Measurements from ENCODE around the gene COL5A2. TPM values are rescaled to one million over a fixed set of nuclear protein-coding genes. Genes with fewer than 3 reads are reported as not detected.

COL5A2 gene
- total RNA-seq, 3 donors from 2014 or later = 22.7 to 111 (median 30.8) TPM

DNA sequence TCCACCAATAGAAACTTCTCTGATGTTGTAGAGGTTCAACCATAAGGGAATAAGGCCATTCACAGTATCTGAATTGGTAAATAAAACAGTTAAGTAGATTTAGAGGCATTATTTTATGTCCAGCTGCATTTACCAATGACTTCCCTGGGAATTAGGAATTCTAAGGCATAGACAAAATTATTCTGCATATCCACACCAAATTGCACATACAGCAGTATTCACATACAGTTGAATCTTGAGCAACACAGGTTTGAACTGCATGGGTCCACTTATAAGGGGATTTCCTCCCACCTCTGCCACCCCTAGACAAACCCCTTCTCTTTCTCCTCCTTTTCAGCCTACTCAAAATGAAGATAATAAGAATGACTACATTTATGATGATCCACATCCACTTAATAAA is 54.4 kb downstream of the COL5A2 start:
- Histone ChIP-seq H3K36me3 (no peaks in the 10 kb centered on the region), H3K27ac (no peak overlapping the region), H3K4me3 (no peak overlapping the region), H3K4me1 (no peaks in the 10 kb centered on the region), H3K27me3 (no peaks in the 10 kb centered on the region), H3K9me3 (no peaks in the 10 kb centered on the region)
- intact Hi-C loops (cut with DNase I; ENCODE audit: low total_unique reads) = no loop called here
- no peak for DNase-seq (ENCODE audit: low spot score in 2 of 2)
- no peak for TF ChIP-seq POLR2AphosphoS5 (IDR thresholded peaks at IDR 0.05)
- TF ChIP-seq POLR2A (IDR thresholded peaks at IDR 0.05) = no peak
- no peak for TF ChIP-seq CTCF (IDR thresholded peaks at IDR 0.05)

DNA sequence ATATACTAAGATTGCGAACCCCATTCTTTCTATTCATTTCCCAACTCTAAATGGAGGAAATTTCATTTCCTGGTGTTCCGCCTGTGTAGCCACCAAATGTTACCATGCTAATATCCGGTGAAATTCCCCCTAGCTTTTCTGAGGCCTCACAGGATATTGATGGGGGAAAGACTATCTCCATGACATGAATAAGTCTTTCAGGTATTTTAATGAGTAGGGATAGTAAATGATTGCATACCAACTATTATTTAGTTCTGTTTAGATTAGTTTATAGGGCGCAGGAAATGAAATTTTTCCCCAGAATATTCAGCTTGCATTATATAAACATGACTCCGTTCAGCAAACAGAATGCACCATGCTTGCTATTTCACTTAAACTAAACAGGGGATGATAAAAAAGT is 55.4 kb downstream of the COL5A2 start:
- no peak for DNase-seq (ENCODE audit: low spot score in 2 of 2)
- H3K4me1 ChIP-seq = no peaks in the 10 kb centered on the region
- intact Hi-C loops (cut with DNase I; ENCODE audit: low total_unique reads) = no loop called here
- TF ChIP-seq POLR2AphosphoS5 (IDR thresholded peaks at IDR 0.05) (no peak), CTCF (IDR thresholded peaks at IDR 0.05) (no peak), POLR2A (IDR thresholded peaks at IDR 0.05) (no peak)
- H3K9me3 ChIP-seq = no peaks in the 10 kb centered on the region
- no peaks in the 10 kb centered on the region for H3K27me3 ChIP-seq
- no peaks in the 10 kb centered on the region for H3K36me3 ChIP-seq
- H3K4me3 ChIP-seq = no peak overlapping the region
- H3K27ac ChIP-seq = no peak overlapping the region

- no peaks in the 10 kb centered on the region for H3K36me3 ChIP-seq
- no peak for DNase-seq (ENCODE audit: low spot score in 2 of 2)
- no peaks in the 10 kb centered on the region for H3K27me3 ChIP-seq
- peaks cover 0 to 4% of the 10 kb centered on the region in 2 donors for H3K4me1 ChIP-seq
- no peak overlapping the region for H3K4me3 ChIP-seq
- intact Hi-C loops (cut with DNase I; ENCODE audit: low total_unique reads) = no loop called here
- no peak overlapping the region for H3K27ac ChIP-seq
- H3K9me3 ChIP-seq = no peaks in the 10 kb centered on the region
- TF ChIP-seq POLR2A (IDR thresholded peaks at IDR 0.05) (no peak), POLR2AphosphoS5 (IDR thresholded peaks at IDR 0.05) (no peak), CTCF (IDR thresholded peaks at IDR 0.05) (no peak)
Observed at GRCh38 chr2:189118386-189118785, 61.2 kb downstream of the COL5A2 start.

- H3K9me3 ChIP-seq = no peaks in the 10 kb centered on the region
- no peaks in the 10 kb centered on the region for H3K36me3 ChIP-seq
- no peak overlapping the region for H3K4me3 ChIP-seq
- no peak for DNase-seq (ENCODE audit: low spot score in 2 of 2)
- H3K27me3 ChIP-seq = no peaks in the 10 kb centered on the region
- H3K4me1 ChIP-seq = peaks cover 0 to 4% of the 10 kb centered on the region in 2 donors
- intact Hi-C loops (cut with DNase I; ENCODE audit: low total_unique reads) = no loop called here
- no peak overlapping the region for H3K27ac ChIP-seq
- no peak for TF ChIP-seq CTCF (IDR thresholded peaks at IDR 0.05)
- TF ChIP-seq POLR2A (IDR thresholded peaks at IDR 0.05) = no peak
- TF ChIP-seq POLR2AphosphoS5 (IDR thresholded peaks at IDR 0.05) = no peak
Observed at GRCh38 chr2:189116979-189117378, 62.6 kb downstream of the COL5A2 start.

- peaks cover 0 to 4% of the 10 kb centered on the region in 2 donors for H3K4me1 ChIP-seq
Observed at GRCh38 chr2:189116087-189116486, 63.5 kb downstream of the COL5A2 start.

More at GRCh38 chr2:189116087-189116486, 63.5 kb downstream of the COL5A2 start:
- Histone ChIP-seq H3K27me3 (no peaks in the 10 kb centered on the region), H3K9me3 (no peaks in the 10 kb centered on the region), H3K36me3 (no peaks in the 10 kb centered on the region), H3K27ac (peak overlapping the region in 1 of 2 donors; percentile 60), H3K4me3 (peak overlapping the region in 1 of 3 donors; percentile 6)
- no peak for DNase-seq (ENCODE audit: low spot score in 2 of 2)
- TF ChIP-seq CTCF (IDR thresholded peaks at IDR 0.05) (no peak), POLR2AphosphoS5 (IDR thresholded peaks at IDR 0.05) (no peak), POLR2A (IDR thresholded peaks at IDR 0.05) (no peak)
- intact Hi-C loops (cut with DNase I; ENCODE audit: low total_unique reads) = no loop called here
